HG03280 (cell line): ENCODE data around the gene SRGAP2C.
"Not testable (repeated sequence)": the region's sequence is repeated elsewhere in the genome, so short reads cannot be mapped to it uniquely, and the experiment has no call there.

Experiments used
- ATAC-seq: cut with Tn5 transposase; IDR thresholded peaks from one replicate; pipeline ENCODE4 v1.9.1; 2021; ENCODE audit warnings: mild to moderate bottlenecking, moderate library complexity; ENCODE audit not compliant: unreplicated experiment

The SRGAP2C gene

DNA sequence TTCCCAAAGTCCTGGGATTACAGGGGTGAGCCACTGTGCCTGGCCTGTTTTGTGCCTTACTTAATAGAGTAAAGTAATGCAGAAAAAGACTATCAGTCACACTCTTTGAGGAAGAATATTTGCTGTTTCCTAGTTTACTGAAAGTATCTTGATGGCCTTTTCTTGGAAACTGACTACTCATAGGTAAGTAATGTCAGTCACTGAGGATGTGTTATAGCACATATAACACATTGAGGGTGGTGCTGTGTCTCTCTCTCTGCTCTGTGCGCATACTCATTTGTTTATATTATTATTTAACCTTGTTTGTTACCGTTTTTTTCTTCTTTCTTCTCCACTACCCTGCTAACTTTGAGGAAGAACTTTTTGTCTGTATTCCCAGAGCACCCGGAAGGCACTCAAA is 93.4 kb downstream of the SRGAP2C start:
- not testable (repeated sequence) for ATAC-seq

DNA sequence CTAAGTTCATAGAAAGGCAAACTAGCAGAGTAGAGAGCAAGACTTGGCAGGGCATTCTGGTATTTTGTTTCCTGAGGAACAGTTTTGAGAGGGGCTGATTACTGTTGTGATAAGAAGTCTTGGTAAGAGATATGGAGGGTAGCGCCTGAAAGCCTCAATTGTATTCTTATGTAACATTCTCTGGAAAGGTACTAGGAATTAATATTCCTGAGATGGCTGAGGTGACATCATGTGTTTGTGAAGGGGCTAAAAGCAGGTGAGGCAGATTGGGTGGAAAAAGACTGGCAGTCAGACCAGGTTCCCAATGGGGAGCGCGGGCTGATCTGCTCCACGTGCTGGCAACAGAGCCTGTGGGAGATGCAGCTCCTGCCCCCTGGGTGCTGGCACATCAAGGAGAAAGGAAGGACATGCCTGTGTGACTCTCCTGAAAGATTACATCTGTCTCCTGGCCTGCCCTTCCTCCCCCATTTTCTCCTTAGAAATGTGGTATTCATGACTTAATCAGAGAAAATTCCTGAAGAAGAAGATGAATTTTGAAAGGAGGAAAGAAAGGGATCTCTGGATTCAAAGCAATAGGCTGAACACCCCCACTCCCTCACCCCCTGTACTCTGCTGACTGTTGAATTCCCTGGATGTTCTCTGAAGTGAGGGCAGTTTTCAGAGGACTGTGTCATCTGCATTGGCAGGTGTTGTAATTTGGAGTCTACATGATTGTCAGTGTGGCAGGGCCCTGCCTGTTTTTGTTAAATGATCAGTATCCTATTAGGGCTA is 94.2 kb downstream of the SRGAP2C start:
- ATAC-seq: not testable (repeated sequence)

DNA sequence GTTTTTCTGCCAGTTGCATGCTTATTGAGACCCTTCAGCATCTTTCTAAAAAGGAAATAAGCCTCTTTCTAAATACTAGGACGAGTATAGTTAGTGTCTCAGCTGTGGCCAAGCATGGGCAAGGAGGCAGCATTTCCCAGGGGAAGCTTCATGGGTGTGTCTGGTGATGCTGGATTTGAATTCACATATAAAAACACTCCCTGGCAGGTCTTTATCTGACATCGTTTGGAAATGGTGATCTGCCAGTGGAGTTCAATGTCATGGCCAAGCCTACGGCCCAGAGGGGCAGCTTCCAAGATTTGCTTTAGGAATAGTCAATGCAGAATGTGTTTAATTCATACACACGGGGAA is 94.7 kb downstream of the SRGAP2C start:
- ATAC-seq: not testable (repeated sequence)

DNA sequence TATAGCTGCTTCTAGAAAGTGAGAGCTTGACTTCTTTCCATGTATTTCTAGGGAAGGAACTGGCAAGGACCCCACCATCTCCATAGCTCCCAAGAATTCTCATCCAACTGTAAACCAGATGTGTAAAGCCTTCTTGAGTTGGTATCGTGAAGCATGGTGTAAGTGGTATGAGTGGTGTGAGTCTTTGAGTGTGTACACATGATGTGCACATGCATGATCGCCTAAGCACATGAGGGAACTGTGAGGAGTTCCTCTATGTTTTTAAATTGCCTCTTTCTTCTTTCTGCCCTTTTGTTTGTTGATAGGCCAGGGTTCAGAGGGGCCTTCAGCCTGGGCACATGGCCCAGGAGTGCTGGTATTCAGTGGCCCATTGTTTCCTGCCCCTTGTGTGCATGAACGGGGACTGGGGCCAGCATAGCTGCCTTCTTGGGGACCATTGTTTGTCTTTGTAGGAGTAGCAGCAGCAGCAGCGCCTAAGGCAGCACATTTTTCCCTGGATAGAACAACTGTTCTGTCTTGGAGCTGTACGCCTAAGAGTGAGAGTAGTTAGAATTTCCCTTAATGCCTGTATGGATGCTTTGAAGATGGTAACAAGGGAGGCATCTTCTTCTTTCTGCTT is 96.0 kb downstream of the SRGAP2C start:
- ATAC-seq: not testable (repeated sequence)

DNA sequence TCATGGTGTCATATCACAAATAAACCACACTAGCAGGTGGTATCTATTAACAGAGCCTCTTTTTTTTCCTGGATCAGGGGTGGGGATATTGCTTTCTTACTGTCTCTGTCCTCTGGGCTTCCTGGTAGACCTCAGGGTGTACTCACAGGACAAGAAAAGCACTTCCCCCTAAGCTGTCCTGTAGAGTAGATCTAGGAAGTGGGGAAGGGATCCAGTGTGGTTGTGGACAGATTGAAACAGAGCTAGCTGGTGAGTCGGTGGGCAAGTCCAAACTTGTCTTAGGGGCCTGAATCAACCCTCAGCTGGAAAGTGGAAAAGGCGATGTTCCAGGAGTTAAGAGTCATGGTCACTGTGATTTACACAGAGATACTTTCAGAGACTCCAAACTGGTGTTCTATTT is 96.7 kb downstream of the SRGAP2C start:
- not testable (repeated sequence) for ATAC-seq

DNA sequence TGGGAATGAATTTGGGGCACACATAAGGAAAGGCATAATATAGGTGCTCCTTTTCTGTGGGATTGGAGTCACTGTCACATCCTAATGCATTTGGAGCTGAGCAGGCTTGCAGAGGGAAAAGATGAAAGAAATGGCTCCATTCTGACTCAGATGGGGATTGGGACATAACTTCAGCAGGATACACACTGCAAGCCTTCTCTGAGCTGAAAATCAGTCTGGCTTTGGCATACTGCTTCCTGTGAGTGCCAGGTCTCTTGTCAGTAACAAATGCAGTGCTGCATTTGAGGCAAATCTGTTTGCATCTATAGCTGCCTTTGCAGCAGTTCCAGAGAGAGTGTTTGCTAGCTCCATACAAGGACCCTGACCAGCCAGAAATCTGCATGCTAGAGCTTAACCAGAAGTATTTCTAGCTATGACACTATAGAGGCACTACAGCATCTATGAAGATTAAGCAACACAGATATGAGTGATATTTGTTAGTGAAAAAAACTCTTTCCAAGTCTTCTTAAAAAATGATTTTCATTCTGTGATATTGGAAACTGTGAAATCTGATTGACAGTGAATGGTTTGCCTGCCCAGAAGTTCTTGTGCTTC is 98.9 kb downstream of the SRGAP2C start:
- ATAC-seq: not testable (repeated sequence)

DNA sequence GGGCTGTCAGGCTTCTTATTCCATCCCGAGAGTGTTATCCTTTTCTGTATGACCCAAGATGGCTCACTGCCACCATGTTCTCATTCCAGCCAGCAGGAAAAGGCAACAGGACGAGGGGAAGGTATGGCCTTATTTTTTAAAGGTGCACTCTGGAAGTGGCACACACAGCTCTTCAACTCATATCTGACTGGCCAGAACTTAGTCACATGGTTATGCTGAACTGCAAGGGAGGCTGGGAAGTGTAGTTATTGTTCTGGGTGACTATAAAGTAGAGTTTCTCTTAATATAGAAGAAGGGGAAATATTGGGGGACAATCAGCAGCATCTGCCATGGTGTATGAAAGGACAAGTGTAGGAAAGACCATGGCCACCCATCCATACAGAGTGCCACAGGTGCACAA is 107.8 kb downstream of the SRGAP2C start:
- ATAC-seq: not testable (repeated sequence)

DNA sequence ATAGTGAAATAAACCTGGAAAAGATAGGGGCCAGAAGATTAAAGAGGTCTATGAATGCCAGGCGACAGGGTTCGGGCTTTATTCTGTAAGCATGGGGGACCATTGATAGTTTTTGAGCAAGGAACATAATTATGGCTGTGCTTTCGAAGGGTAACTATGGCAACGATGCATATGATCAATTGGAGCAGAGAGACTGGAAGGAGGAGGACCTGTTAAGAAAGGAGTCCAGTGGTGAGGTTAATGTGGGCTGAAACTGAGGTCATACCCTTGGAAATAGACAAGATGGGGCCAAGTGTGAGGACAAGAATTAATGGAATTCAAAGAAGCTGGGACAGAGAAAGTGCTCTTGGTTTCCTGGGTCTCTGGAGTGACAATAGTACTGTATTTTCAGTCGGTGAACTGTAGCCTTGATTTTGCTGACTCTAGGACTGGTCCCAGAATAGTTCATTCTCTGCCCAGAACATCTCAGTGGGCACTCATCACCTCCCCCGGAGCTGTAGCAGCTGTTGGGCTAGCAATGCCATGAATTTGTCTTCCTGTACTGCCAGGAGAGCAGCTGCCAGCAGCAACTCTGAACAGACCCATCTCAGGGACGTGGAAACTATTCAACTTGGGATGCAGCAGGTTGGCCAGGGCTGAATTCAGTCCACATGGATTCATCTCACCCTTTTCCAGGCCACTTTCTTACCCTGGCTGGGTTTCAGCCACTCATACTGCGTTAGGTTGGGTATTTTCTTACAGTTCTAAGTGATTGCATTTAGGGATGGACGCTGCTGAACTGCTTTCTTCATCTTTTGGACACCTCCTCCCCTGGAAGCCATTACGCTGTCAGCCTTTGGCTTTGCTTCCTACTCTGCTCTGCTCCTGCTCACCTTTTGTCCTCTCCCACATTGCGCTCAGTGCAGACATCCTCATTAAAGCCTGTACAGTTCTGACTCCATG is 108.8 kb downstream of the SRGAP2C start:
- not testable (repeated sequence) for ATAC-seq

DNA sequence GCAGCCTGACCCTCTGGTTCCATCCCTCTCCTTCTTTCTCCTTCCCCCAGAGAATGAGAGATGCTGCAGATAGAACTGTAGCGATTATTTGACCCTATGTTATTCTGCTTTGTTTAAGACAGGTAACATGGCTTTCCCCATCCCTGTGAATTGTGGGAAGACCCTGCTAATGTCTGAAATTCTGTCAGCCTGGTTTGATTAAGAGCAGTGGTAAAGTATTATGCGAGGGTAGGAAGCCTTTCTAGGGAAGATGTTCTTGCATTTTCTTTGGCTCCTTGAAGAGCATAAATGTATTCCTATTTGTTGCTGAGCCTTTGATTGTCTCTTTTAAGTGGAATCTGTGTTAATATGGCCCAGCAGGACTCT is 109.4 kb downstream of the SRGAP2C start:
- not testable (repeated sequence) for ATAC-seq

DNA sequence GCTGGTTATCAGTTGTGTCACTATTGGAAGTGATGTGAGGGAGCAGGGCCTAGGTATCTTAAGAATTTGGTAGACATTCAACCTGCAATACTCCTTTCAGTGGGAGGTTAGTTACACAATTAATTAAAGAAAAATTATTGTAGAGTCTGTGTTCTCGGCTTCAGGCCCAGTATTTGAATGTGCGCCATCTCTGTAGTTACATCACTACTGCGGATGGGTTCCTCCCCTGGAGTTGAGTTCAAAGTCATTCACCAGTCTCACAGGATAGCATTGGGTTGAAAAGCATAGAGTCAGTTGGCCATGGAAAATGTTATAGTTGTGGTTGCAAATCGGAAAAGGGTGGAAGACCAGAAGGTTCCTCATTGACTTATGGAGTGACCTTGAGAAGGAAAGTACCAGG is 111.8 kb downstream of the SRGAP2C start:
- ATAC-seq: not testable (repeated sequence)

DNA sequence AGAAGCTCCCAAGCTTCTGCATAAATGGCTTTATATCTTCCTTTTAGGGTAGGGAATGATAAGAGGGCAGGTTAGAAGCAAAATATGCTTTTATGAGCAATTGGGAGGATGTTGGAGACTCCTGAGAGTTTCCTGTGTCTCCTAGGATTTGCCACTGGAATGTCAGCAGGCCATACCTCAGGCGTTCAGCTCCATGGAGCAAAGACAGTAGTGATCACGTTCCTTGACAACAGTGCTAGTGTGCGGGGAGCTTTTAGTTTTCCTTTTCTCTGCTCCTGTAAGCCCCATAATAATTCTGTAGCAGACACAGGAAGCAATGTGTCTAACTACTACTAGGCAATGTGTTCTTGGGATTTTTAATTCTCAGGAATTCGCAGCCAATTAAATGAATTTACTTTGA is 113.8 kb downstream of the SRGAP2C start:
- not testable (repeated sequence) for ATAC-seq

DNA sequence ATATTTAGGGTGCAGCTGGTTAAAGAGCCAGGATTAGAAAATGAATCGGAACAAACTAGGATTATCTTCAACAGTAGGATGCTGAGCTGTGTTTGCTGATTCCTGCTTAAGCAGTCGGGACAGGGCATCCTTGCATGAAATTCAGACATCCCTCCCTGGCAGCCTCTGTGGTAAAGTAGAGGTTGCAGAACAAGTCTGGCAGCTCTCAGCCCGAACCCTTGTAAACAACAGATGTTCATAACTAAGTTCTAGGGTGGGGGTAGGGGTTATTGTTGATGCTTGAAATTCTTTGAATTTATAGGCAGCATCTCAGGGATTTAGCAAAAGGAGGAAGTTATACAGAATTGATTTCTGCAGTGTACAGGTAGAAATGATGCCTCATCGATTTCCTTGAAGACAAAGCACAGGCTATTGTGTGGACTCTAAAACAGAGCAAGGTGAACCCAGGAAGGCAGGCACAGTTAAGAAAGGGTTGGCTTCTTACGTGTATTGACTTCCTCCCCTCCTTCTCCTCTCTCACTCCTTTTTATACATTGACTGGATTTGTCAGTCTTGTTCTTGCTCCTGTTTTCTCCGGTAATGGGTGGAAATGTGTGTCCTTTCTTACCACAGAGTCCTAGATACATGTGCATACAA is 114.9 kb downstream of the SRGAP2C start:
- ATAC-seq: not testable (repeated sequence)

DNA sequence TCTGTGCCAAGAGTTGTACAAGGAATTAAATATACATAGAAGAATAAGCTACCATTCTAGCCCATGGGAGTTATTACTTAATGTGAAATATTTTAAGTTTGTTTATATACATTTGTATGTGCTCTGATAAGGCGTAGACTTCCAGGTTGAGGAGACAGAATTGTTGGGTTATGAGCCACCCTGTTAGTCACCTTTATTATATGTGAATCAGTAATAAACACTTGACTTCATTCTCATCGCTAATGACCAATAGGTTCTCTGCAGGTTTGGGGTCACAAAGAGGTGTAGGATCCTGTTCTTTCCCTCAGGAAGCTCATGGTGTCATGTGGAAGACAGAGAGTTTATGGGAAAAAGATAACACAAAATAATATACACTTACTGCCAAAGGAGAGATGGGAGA is 117.1 kb downstream of the SRGAP2C start:
- ATAC-seq: not testable (repeated sequence)

DNA sequence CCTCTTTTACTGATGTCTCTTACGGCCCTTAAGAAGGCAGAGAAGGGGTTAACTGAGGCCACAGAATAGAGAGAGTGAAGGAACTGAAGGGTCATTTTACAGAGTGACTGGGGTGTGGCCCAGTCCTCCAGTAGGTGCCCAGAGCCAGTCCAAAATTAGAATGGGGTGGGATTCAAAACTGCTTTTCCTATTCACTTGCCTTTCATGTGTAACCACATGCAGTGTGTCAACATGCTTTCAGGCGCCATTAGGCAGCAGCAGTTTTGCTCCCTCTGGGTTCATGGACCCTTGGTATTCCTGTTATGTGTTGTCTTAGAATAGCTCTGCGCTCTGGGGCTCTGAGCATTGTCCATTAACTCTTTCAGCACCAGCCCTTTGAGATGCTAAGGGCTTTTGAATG is 123.0 kb downstream of the SRGAP2C start:
- not testable (repeated sequence) for ATAC-seq

DNA sequence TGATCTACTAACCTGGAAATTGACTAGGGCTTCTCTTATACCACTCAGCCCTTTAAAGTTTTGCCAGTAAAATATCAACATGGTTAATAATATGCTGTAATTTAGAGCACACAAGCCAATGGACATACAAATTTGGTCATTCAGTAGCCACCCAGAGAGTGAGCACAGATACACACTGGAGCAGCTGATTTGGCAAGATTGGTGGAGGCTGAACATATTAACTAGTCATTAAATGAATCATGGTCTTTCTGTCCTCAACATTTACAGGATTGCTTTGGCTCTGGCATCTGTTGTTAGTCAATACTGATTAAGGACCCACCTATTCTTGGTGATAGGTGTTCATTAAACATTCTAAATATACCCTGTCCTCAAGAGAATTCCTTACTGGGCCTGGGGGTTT is 130.7 kb downstream of the SRGAP2C start:
- not testable (repeated sequence) for ATAC-seq

DNA sequence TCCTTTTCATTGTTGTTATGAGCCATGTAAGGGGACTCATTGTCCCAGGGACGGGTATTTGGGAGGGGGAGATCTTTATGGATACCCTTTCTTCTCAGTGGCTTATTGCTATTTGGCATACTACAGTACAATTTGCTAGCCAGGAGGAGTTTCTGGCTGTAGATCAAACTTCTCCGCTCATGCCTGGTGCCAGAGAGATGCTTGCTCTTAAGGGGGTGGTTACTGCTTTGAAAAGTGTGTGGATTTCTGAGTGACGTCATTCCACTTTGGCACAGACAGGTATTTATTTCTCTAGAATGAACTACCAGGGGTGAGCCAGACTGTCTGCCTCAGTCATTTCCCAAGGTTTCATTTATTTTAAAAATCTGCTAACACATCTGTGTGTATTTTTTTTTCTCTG is 131.3 kb downstream of the SRGAP2C start:
- not testable (repeated sequence) for ATAC-seq

DNA sequence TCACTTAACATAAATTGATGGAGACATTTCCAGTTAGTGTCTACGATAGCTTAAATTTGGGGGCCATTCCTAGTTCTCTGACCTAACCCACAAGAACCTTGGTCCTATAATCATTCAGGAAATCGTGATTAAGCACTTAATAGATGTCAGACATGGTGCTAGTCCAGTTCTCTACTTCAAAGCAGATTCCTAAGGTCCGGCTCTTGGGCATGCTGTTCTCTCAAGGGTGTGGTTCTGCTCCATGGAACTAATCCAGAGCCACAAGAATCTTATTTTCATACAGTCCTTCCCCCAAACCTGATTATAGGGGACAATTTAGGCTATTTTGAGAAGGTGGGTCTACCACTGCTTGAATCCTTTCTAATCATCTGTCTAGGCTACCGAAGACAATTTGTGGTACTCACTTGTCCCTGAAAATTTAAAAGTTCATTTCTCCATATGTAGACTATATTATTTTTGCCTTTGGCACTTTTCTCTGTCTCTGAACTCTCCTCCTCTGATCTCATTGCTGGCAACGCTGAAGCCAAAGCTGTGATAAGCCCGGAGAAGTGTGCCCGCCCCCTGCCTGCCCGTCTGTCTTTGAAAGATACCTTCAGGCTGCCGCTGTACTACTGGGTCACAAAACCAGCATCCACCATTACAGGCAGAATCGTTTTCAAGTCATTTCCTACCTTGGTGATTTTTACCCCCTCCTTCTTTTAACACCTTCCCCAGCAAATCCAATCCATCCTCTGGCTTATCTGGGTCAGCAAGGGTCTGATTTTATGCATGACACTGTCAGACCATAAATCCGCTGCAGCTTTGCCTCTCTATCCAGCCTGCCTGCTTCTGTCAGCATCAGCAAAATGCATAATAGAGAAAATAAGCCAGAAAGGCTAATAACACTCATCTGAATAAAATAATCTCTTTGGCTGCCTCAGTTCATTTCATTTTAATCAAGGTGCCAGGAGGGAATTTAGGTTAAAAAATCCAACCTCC is 133.0 kb downstream of the SRGAP2C start:
- ATAC-seq: not testable (repeated sequence)

DNA sequence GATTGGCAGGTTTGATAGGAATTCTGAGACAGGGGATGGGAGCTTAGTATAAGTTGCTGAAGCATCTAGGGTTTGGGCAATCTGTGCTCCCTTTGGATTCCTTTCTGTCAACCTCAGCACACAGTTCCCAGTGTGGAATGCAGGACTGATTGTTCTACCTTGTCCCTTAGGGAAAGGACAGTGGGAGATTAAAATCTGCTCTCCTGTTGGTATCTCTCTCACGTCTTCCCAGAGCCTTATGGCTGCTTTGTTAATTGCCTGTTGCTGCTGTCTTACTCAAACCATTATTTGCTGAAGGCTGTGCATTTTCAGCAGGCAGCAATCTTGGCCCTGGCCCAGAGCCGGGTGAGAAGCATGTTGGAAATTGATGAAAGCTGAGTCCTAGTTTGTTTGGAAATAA is 133.9 kb downstream of the SRGAP2C start:
- ATAC-seq: not testable (repeated sequence)

DNA sequence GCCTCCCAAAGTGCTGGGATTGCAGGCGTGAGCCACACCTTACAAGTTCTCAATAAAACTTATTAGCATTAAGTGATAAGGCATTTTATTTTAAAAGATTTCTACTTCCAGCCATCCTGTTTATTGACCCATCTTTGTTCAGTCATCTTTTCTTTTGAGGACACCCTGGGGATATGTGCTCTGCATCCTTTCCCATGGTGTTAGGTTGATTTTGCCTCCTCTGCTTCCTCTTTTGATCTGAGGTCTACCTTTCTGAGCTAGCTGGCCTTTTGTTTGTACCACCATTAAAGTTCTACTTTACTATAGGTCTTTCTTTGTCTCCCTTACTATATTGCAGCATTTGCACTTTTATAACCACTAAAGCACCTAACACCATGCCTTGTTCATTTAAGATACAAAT is 136.9 kb downstream of the SRGAP2C start:
- not testable (repeated sequence) for ATAC-seq
